AML-193 (cell line): ENCODE measurements around the gene HSD11B1L.
"Not testable (repeated sequence)": the region's sequence is repeated elsewhere in the genome, so short reads cannot be mapped to it uniquely, and the experiment has no call there.

ENCODE experiments used
- DNase-seq, 2 experiments: peaks; one replicate each; lab custom pipeline; 2025; lab: John Stamatoyannopoulos, UW

The HSD11B1L gene

DNA sequence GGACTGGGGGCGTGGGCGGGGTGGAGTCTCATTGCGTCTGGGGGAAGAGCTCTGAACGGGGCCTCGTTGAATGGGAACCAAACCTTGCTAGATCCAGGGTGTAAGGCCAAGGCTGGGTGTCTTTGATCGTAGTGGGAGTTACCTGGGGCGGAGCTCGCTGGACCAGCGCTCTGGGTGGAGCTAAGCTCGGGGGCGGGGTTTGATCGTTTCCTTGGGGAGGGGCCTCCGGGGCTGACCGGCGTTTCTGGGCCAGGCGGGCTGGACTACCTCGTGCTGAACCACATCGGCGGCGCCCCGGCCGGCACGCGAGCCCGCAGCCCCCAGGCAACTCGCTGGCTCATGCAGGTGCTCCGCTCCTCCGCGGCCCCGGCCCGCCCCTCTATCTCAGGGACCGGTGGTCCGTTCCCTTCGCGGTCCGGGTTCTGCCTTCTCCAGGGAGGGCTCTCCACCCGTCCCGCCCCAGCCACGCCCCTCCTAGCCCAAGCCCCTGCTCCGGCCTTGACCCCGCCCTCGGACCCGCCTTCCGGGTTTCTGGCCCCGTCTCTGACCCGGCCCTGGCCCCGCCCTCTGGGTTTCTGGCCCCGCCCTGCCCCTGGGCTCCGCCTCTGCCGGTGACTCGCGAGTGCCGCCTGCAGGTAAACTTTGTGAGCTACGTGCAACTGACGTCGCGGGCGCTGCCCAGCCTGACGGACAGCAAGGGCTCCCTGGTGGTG lies 6.0 kb downstream of the HSD11B1L start:
- DNase-seq = peak; percentile 88 to 93

DNA sequence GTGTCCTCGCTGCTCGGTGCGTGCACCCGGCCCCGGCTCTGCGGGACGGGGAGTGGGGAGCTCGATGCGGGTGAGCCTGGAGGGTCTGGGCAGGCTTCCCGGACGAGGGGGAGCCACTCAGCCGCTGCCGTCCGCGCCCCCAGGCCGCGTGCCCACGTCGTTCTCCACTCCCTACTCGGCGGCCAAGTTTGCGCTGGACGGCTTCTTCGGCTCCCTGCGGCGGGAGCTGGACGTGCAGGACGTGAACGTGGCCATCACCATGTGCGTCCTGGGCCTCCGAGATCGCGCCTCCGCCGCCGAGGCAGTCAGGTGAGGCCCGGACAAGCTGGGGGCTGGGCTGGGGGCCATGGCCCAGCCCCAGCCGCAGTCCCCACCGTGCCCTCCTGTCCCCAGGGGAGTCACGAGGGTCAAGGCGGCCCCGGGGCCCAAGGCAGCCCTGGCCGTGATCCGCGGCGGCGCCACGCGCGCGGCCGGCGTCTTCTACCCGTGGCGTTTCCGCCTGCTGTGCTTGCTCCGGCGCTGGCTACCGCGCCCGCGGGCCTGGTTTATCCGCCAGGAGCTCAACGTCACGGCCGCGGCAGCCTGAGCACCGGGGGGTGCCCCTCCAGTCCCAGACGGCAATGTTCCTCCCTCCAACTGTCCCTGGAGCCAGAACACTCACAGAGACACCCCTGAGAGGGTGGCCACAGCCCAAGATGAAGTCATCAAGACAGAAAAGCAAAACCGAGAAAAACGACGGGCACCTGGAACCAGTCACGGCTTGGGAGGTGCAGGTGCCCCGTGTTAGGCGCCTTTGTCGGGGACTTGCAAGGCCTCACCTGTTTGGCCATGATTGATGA lies 6.8 kb downstream of the HSD11B1L start:
- DNase-seq = no peak

DNA sequence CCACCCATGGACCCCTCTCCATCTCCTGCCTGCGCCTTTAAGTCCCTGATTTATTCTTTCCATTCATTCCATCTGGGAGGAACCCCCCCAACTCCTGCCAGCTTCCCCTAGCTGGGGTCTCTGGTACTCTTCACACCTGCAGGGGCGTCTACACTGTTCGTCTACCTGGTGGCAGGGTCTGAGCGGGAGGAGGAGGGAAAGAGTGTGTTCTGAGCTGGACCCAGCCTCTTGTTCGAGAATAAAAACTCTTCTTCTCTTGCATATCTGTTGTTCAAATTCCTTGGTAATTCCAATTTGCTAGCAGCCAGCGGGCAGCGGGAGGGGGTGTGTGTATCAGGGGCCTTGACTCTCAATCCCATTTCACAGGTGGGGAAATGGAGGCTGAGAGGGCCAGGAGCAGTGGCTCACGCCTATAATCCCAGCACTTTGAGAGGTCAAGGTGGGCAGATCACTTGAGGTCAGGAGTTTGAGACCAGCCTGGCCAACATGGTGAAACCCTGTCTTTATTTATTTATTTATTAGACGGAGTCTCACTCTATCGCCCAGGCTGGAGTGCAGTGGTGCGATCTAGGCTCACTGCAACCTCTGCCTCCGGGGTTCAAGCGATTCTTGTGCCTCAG lies 7.5 kb downstream of the HSD11B1L start:
- not testable (repeated sequence) for DNase-seq

DNA sequence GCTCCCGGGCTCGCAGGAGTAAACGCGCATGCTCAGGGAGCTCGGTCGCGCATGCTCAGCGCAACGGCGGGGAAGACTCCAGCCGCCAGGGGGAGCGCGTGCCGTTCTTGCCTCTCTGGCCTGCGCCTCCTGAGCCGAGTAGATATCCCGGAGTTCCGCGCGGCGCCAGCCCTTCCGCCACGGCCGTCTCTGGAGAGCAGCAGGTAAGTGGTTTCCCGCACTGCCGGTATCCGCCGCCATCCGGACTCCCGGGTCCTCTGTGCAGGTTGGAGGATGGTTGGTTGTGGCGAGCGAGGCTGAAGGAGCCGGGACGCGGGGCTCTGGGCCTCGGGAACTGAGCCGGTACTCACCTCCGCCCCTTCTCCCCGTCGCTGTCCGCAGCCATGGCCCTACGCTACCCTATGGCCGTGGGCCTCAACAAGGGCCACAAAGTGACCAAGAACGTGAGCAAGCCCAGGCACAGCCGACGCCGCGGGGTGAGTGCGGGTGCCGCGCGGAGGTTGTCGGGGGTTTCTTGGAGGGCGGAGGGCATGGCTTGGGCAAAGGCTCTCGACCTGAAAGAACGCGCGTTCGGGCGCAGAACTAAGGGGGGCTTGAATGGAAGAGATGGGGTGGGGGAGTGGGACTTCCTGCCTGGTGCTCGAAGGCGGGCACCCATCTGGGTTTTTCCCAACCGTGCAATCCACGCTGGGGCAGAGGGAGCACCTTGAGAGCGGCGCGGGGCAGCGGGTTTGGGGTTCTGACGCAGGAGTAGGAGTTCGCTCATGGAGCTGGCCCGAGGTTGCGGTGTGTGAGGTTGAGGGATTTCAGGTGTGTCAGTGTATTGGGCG lies 9.5 kb downstream of the HSD11B1L start, which contains the start of gene RPL36:
Gene RPL36, plus strand, starts transcription at position 171 of the 830 bp plus-strand sequence. Its CDS starts 213 bp downstream, at position 384.
- DNase-seq = peak; percentile 87 to 88

DNA sequence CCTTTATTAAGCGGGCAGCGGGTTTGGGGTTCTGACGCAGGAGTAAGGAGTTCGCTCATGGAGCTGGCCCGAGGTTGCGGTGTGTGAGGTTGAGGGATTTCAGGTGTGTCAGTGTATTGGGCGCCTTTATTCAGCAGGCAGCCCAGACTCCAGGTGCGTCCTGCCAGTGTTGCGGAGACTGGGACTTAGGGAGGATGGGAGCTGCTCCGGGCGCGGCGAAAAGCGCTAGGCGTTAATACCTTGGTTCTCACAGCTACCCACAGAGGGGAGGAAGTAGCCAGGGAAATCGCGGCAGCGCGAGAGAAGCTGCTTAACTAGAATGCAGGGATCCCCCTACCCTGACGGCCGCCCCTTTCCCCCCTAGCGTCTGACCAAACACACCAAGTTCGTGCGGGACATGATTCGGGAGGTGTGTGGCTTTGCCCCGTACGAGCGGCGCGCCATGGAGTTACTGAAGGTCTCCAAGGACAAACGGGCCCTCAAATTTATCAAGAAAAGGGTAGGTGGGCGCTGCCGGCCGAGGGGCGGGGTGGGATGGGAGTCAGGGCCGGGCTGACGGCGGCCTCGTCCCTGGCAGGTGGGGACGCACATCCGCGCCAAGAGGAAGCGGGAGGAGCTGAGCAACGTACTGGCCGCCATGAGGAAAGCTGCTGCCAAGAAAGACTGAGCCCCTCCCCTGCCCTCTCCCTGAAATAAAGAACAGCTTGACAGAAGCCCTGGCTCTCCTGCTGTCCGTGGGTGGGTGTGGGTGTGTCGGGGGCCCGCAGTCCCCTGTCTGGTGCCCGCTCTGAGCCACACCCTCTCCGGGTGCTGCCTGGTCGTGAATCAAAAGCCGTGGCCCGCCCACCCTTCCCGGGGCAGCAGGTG lies 10.4 kb downstream of the HSD11B1L start:
- DNase-seq = peak in 1 of 2 experiments; percentile 4

DNA sequence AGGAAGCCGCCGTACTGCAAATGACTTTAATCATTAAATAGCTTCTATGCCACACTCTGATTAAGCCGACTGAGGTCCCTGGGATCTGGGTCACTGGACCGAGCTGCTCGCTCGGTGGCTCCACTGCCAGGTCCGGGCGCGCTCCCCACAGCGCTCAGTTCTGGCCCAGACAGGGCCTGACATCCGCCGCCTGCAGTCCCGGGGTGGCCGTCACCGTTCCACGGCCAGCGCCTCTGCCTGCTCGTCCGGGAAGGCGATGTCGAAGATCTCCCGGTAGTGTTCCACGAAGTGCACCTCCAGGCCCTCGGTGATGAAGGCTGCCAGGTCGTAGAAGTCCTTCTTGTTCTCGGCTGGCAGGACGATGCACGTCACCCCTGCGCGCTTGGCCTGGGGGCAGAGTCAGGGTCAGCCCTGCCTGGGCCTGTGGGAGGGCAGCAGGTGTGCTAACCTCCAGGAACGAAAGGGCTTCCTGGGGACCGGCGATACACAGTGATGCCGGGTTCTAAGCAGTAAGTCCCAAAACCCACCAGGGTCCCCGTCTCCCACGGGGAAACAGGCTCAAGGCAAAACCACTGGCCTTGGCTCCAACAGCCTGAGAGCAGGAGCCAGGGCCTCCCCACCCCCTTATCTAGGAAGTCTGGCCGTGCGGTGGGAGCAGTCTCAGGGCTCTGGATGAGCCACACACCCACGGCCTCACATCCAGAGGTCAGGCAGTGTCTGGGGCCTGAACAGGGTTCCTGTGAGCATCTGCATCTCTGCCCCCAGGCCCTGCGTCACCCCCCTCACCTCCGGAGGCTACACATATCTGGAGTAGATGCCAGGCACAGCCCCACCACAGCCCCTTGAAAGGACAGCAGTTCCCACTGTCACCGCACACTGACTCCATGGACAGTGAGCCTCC lies 11.2 kb downstream of the HSD11B1L start:
- no peak for DNase-seq

DNA sequence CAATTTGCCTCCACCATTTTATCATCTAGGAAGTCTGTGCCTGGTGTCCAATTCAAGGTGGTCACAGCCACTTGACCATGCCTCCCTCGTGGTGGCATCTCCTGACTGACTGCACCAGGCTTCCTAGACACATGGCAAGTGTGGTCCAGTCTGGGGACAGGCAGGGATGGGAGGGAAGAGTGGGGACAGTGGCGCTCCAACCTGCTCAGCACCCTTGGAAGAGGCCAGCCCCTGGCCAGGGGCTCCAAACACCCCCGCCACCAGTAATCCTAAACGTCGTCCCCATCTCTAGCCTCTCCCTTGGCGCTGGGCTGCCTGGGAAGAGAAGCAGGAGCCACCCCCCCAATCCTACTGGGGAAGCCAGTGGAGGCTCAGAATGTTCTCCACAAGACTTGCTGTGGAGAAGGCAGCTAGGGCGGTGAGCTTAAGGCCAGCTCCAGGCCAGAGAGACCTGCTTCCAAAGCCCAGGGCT lies 11.9 kb downstream of the HSD11B1L start:
- no peak for DNase-seq

DNA sequence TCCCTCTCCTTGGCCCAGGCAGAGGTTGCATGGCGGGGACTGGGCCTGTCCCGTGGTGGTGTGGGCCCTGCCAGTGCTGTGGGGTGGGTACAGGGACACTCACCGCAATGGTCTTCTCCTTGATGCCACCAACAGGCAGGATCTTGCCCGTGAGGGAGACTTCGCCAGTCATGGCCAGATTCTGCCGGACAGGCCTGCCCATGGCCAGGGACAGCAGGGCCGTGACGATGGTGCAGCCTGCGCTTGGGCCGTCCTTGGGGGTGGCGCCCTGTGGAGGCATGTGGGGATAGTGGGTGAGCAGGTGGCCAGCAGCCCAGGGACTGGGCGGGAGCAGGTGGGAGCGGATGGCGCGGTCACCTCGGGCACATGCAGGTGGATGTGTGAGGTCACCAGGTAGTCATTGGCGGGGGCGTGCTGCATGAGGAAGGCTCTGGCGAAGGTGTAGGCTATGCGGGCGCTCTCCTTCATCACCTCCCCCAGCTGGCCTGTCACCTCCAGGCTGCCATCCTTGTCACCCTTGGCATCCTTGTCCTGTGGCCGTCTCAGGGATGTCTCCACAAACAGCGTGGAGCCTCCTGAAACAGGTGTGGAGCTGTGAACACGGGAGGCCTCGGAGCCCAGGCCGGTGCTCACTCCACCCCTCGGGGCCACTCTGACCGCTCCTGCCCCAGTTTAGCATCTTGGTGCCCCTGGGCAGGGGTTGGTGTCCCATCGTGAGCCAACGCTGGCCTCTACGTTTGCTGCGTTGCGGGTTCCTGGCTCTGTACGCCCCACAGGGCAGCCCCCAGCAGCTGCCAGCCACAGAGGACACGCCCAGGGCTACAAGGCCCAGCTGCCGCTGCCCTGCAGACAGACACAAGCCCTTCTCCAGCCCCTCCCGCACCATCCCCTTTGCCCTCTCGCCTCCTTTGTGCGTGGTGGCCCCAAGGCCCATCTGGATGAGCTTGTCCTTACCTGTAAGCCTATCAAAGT lies 12.7 kb downstream of the HSD11B1L start:
- no peak for DNase-seq

DNA sequence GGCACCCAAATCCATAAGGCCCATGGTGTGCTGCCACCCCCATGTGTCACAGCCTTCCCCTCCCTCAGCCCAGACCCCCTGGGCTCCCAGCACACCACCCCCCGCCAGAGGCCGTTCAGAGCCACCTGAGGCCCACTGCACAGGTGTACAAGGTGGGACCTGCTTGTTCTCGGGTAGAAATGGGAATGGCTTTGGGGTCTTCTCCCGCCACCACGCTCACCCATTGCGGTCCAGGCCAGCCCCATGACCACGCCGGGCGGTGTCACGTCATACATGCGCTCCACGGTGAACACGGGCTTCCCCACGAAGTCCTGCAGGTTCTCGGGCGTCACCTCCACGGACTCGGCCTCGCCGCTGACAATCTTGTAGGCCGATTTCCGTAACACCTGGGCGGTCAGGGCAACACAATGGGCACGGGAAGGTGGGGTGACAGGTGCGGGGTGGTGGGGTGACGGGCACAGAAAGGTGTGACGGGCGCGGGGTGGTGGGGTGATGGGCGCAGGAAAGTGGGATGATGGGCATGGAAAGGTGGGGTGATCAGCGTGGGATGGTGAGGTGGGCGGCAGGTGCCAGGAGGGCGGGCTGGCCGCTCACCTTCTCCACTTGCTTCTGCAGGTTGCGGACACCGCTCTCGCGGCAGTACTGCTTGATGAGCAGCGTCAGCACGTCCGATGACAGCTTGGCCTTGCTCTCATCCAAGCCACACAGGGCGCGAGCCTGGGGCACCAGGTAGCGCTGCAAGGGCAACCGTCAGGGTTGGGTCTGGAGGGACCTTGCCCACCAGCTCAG lies 13.5 kb downstream of the HSD11B1L start:
- DNase-seq = no peak

DNA sequence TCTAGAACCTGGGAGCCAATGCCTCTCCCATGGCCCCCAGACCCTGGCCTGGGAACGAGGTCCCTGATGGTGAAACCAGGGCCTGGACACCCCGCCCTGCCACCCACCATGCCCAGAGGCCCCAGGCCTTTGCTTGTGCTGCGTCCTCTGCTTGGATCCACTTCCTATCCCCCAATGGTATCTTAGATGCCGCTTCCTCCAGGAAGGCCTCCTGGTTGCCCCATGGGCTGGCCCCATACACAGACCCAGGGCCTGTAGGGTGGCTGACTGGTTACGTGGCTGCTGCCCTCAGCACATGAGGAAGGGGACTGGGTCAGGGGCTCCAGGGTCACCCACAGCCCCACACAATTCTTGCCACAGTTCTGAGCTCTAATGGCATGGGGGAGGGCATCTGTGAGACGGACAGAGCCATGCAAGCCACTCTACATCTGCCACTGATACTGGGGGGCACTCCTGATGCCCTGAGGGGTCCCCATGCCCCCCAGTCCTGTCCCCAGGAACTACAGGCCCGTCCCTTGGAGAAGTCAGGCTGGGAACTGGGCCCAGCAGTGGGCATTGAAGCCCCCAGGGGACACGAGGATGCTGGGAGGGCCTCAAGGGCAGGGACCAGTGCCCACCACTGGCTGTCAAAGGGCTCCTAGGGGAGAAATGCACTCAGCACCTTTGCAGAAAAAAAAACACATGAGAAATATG lies 14.3 kb downstream of the HSD11B1L start:
- DNase-seq = no peak

DNA sequence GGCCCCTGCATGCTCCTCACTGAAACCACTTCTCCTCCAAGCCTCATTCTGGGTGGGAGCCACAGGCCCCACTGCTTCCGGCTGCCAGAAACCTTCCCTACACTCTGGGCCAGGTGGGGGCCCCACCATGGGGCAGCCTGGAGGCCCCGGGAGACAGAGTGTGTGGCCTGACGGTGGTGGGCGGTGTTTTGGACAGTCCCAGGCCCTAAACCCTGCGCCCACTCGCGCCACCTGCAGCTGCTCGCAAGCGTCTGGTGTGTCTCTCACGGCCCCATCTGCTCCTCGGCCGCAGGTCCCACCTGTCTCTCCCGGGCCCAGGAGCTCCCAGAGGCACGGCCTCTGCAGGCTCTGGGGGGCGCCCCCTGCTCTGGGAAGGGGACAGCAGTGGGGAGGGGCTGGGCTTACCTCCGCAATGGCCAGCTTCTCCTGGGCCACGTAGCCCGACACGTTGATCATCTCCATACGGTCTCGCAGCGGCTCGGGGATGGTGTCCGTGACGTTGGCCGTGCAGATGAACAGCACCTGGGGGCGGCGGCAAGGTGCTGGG lies 14.9 kb downstream of the HSD11B1L start:
- DNase-seq = no peak

DNA sequence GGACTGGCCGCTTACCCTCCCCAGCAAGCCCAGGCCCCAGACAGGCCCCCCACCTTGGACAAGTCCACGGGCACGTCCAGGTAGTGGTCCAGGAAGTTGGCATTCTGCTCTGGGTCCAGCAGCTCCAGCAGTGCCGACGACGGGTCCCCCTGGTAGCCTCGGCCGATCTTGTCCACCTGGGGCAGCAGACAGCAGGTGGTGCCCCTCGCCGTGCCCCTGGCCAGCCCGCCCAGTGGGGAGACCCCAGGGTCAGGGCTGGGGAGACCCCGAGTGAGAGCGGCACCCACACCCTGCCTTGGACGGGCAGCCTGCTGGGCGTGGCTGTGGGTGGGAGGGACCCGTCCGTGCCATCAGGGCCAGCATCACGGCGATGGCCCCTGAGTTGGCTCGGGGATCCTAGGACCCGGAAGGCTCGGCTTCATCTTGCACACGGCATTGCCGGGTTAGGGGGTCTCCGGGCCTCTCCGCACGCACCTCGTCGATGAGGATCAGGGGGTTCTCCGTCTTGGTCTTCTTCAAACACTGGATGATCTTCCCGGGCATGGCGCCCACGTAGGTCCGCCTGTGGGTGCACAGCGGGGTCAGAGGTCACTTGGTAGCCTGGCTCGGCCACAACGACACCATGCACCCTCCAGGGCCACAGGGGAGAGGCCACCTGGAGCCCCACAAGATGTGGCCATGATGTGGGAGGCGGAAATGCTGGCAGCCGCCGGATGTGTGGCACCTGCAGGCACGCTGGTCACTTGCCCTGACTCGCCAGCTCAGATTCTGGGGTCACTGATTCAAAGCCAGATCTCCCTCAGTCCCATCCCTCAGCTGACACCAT lies 15.6 kb downstream of the HSD11B1L start:
- no peak for DNase-seq

DNA sequence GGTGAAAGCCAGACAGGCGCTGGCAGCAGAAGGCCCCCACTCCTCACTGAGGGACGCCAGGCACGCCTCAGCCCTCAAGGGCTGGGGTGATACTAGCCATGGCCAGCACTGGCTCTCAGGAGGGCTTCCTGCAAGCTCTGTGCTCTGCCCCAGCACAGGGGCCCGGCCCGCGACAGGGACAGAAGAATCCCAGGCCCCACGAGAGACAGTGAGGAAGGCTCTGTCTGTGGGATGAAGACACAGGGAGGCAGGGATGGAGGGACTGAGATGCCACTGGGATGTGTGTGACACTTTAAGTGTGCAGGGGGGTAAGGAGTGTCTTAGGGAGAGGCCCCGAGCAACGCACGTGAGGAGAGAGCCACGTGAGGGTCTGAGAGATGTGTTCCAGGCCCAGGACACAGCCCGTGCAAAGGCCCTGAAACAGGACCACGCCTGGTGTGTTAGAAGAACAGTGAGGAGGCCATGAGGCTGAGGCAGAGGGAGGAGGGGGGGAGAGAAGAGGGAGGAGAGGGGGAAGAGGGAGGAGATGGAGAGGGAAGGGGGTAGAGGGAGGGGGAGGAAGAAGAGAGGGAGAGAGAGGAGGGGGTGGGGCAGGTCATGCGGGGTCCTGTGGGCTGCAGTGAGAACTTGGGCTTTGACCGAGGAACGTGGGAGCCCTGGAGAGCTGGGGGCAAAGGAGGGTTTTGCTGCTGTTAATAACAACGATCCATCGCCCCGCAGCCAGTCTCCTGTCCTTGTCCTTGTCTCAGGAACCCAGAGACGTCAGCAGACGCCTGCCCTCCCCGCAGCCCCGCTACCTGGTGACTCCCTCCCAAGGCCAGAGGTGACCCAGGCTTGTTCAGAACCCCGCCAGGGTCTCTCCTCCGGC lies 16.4 kb downstream of the HSD11B1L start:
- no peak for DNase-seq

DNA sequence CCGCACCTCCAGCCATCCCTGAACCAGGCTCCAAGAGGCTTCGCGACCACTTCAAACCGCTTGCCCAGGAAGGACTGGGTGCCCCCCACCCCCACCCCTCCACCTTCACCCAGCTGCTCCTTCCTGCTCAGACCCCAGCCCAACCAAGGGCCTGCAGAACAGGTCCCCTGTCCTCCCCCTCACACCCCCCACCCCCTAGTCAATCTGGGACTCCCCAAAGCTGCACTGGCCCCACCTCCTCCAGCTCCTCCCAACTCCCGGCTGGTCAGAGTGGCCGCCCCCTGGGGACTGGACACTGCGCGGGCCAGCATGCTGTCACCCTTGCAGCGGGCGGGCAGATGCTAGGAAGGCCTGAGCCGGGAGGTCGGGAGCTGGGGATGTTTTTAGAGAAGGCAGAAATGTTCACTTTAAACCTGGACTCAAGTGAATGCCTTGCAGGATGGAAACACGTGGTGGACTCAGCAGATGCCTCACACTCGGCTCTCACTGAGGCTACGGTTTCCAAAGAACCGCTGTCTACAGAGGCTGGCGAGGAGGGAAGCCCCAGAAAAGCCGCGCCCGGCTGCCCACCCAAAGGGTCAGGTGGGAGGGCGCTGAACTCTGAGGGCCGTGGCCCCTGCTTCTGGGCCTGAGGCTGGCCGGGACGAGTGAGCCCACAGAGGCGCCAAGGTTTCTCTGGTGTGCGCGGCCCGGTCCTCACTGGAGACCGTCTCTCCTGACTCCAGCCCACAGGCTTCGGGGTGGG lies 17.2 kb downstream of the HSD11B1L start:
- DNase-seq = no peak
